ENCODE results near the gene NFAT5. TPM values are rescaled to one million over a fixed set of nuclear protein-coding genes. Genes with fewer than 3 reads are reported as not detected.

Gene NFAT5
- total RNA-seq, 1 experiment from 2014 or later, result 21.0 TPM

DNA sequence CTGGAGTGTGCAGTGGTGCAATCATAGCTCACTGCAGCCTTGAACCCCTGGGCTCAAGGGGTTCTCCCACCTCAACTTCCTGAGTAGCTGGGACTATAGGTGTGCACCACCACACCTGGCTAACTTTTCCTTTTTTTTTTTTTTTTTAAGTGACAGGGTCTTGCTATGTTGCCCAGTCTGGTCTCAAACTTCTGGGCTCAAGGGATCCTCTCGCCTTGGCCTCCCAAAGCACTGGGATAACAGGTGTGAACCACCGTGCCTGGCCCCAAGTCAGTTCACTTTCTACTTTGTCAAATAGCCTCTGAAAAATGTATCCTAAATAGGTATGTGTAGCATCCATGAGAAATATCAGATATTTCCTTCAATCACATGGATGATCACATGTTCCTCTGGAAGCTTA lies 9.9 kb upstream of the NFAT5 start:
- no peak overlapping the region for H3K9ac ChIP-seq (ENCODE audit: extremely low read depth, insufficient read length, low read length)
- H3K27me3 Mint-ChIP-seq (ENCODE audit: low read depth), result no peaks in the 10 kb centered on the region
- no peaks in the 10 kb centered on the region for H4K20me1 ChIP-seq (ENCODE audit: control insufficient read depth, insufficient read depth, insufficient read length)
- H3K56ac ChIP-seq (ENCODE audit: insufficient read length, low read depth, low read length), result no peak overlapping the region
- H4K91ac ChIP-seq (ENCODE audit: insufficient read length, low read depth, low read length), result no peak overlapping the region
- no peak overlapping the region for H3K4me3 Mint-ChIP-seq
- H2BK15ac ChIP-seq (ENCODE audit: low read depth, low read length), result no peak overlapping the region
- H3K27ac Mint-ChIP-seq, result no peak overlapping the region
- H3K23ac ChIP-seq (ENCODE audit: insufficient read length, low read depth, low read length), result no peak overlapping the region
- peaks cover 1 to 4% (median 3%) of the 10 kb centered on the region in 3 experiments; a peak in 4 of 7 replicates for H3K36me3 Mint-ChIP-seq (ENCODE audit: insufficient read depth in 1 of 3, low read depth in 3 of 3)
- H2BK5ac ChIP-seq (ENCODE audit: insufficient read length, low read length), result no peak overlapping the region
- H3K9me3 Mint-ChIP-seq, result peaks cover 0 to 4% of the 10 kb centered on the region in 2 experiments; a peak in 3 of 5 replicates
- H3K9me3 ChIP-seq (ENCODE audit: control insufficient read depth, low read depth, low read length), result no peaks in the 10 kb centered on the region
- no peak overlapping the region for H3K4me2 ChIP-seq (ENCODE audit: insufficient read depth, insufficient read length, low read length)
- no peak overlapping the region for H4K5ac ChIP-seq (ENCODE audit: insufficient read length, low read depth, low read length)
- no peaks in the 10 kb centered on the region for H3K79me2 ChIP-seq (ENCODE audit: insufficient read depth, low read length)
- H2AK5ac ChIP-seq (ENCODE audit: insufficient read length, low read length), result no peak overlapping the region
- DNase-seq, result no peak
- TF ChIP-seq, protein P1, sequence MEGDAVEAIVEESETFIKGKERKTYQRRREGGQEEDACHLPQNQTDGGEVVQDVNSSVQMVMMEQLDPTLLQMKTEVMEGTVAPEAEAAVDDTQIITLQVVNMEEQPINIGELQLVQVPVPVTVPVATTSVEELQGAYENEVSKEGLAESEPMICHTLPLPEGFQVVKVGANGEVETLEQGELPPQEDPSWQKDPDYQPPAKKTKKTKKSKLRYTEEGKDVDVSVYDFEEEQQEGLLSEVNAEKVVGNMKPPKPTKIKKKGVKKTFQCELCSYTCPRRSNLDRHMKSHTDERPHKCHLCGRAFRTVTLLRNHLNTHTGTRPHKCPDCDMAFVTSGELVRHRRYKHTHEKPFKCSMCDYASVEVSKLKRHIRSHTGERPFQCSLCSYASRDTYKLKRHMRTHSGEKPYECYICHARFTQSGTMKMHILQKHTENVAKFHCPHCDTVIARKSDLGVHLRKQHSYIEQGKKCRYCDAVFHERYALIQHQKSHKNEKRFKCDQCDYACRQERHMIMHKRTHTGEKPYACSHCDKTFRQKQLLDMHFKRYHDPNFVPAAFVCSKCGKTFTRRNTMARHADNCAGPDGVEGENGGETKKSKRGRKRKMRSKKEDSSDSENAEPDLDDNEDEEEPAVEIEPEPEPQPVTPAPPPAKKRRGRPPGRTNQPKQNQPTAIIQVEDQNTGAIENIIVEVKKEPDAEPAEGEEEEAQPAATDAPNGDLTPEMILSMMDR (conservative IDR thresholded peaks at IDR 0.05), result no peak
- no peaks in the 10 kb centered on the region for H3K4me1 ChIP-seq (ENCODE audit: insufficient read depth, low read length)
- H3T11ph ChIP-seq (ENCODE audit: low read length), result no peak overlapping the region
- no peak overlapping the region for H3K27ac ChIP-seq (ENCODE audit: insufficient read length, low read depth, low read length)
- H2AFZ ChIP-seq (ENCODE audit: low read length), result no peak overlapping the region
- no CpG with 5 or more reads among the region's 2 CpGs for WGBS (ENCODE audit: extremely low coverage, insufficient read length, low lambda C conversion rate)
- no peak overlapping the region for H3K4ac ChIP-seq (ENCODE audit: low read depth, low read length)
- no peaks in the 10 kb centered on the region for H3K23me2 ChIP-seq (ENCODE audit: insufficient read length, low read depth, low read length, poor library complexity, severe bottlenecking)
- no peak overlapping the region for H2BK12ac ChIP-seq (ENCODE audit: insufficient read length, low read depth, low read length)
- no peak overlapping the region for H3K18ac ChIP-seq (ENCODE audit: insufficient read length, low read depth, low read length)
- no peak overlapping the region for H2BK20ac ChIP-seq (ENCODE audit: low read depth, low read length, poor library complexity, severe bottlenecking)
- no peak overlapping the region for H3K14ac ChIP-seq (ENCODE audit: insufficient read depth, low read length)
- no peaks in the 10 kb centered on the region for H3K27me3 ChIP-seq (ENCODE audit: insufficient read depth, low read length)
- no peak overlapping the region for H2BK120ac ChIP-seq (ENCODE audit: low read depth, low read length, poor library complexity, severe bottlenecking)
- peaks cover 4 to 5% of the 10 kb centered on the region in 2 experiments; a peak in 3 of 4 replicates for H3K4me1 Mint-ChIP-seq
- H4K8ac ChIP-seq (replicated peaks; ENCODE audit: insufficient read length, low read depth, low read length), result no peak overlapping the region
- no peaks in the 10 kb centered on the region for H3K79me1 ChIP-seq (ENCODE audit: insufficient read depth, low read depth, low read length, poor library complexity, severe bottlenecking)

All from H9 (cell line).